Measurements from ENCODE around the gene HGFAC.

Gene HGFAC

DNA sequence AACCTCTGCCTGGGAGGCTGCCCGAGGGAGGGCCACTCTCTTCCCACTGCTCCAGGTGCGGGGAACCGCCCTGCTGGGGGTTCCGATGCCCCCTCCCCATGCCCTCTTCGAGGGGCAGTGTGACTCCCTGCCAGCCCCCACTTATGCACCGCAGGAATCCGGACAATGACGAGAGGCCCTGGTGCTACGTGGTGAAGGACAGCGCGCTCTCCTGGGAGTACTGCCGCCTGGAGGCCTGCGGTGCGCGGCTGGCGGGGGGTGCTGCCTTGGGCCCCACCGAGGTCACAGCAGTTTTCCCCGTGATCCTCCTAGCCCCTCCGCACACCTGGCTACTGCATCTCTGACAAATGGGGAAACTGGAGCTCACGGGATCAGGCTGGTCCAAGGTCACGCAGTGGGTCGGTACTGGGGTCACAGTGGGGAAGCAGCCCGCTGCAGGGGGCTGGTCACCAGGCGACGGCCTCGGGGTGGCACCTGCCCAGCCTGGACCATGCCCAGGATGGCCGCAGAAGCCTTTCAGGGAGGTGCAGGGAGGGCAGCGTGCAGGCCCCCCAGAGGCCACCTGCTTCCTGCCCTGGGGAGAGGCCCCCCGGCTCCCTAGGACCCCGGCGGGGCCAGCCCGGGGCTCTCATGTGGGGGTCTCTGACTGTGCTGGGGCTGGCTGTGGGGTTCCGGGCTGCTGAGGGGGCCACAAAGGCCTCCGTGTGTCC lies 3.5 kb downstream of the HGFAC start:
- no peak overlapping the region for H3K27ac ChIP-seq
- no peak for TF ChIP-seq CTCF (conservative IDR thresholded peaks at IDR 0.05)

DNA sequence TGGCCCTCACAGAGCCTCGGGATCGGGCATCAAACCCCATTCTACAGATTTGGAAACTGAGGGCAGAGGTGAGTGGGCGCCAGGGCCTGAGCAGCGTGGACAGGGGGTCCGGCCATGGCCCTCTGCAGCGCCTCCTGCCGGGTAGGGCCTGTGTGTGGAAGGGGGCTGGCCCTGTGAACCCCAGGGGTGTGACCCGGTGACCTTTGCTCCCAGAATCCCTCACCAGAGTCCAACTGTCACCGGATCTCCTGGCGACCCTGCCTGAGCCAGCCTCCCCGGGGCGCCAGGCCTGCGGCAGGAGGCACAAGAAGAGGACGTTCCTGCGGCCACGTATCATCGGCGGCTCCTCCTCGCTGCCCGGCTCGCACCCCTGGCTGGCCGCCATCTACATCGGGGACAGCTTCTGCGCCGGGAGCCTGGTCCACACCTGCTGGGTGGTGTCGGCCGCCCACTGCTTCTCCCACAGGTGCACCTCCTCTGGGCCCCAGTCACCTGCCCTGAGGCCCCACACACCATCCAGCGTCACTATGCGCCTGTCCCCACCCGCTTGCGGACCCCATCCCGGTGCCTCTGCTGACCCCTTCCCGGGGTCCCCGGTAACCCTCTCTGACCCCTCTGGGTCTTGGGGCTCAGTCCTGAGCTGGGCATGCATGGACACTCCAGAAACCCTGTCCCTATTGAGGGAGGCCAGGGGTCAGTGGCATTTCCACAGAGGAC lies 4.2 kb downstream of the HGFAC start:
- TF ChIP-seq CTCF (conservative IDR thresholded peaks at IDR 0.05): no peak
- no peak overlapping the region for H3K27ac ChIP-seq

DNA sequence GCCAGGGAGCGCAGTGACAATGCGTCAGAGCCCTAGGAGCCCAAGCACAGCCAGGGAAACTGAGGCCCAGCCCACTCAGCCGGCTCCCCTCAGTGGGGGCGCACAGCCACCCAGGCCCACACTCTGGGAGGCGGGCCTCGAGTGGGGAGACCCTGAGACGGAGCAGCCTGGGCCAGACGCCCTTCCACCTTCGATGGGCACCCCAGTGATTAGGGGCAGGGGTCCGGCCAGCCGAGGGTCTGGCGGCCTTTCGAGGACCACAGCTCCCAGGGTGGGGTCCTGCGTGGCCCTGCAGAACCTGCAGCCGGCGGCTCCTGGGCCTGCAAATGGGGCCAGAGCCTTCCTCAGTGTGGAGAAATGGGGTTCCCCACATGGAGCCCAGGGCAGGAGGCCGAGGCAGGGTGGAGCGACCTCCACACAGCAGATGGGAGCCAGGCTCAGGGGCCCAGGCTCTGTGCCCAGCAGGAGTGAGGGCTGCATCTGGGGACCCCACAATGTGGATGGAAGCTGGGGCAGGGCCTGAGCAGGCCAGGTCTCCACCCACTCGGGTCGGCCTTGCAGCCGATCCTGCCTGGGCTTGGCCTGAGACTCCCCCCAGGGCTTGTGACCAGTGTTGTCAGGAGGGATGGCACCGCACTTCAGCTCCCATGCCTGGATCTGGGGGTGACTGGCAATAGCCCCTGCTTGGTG lies 5.0 kb downstream of the HGFAC start:
- no peak overlapping the region for H3K27ac ChIP-seq
- no peak for TF ChIP-seq CTCF (conservative IDR thresholded peaks at IDR 0.05)

DNA sequence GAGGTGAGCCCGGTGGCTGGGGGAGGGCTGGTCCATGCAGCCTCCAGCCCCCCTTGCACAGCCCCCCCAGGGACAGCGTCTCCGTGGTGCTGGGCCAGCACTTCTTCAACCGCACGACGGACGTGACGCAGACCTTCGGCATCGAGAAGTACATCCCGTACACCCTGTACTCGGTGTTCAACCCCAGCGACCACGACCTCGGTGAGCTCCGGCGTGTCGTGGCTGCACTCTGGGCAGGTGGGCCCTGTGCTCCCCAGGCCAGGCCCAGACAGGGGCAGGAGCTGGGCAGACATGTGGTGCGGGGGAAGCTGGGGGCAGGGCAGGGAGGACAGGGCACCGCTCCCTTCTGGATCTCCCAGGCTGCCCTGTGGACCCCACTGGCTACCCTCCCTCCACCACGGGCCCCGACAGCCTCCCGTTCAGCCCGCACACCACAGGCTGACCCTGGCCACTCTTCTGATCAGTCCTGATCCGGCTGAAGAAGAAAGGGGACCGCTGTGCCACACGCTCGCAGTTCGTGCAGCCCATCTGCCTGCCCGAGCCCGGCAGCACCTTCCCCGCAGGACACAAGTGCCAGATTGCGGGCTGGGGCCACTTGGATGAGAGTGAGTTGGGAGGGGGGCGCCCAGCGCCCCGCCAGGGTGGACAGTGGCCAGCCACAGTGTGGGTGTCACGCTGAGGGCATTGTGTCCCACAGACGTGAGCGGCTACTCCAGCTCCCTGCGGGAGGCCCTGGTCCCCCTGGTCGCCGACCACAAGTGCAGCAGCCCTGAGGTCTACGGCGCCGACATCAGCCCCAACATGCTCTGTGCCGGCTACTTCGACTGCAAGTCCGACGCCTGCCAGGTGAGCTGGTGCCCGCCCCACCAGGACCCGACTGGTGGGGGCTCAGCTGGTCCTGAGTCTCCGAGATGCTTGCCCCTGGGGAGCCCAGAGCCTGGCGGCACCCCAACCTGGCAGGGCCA lies 5.9 kb downstream of the HGFAC start:
- no peak overlapping the region for H3K27ac ChIP-seq
- no peak for TF ChIP-seq CTCF (conservative IDR thresholded peaks at IDR 0.05)

DNA sequence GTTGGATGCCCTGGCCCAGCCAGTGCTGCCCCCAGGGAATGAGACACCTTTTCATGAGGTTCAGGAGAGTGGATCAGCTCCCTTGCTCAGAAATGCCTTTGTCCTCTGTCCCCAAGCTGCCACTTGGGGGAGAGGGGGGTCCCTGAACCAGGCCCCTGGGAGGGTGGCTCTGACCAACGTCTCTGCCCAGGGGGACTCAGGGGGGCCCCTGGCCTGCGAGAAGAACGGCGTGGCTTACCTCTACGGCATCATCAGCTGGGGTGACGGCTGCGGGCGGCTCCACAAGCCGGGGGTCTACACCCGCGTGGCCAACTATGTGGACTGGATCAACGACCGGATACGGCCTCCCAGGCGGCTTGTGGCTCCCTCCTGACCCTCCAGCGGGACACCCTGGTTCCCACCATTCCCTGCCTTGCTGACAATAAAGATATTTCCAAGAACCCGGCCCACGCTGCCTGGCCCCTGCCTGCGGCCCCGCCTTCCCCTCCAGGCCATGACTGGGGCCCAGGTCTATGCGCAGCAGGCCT lies 7.3 kb downstream of the HGFAC start:
- TF ChIP-seq CTCF (conservative IDR thresholded peaks at IDR 0.05): no peak
- no peak overlapping the region for H3K27ac ChIP-seq

- TF ChIP-seq CTCF (conservative IDR thresholded peaks at IDR 0.05): no peak
- H3K27ac ChIP-seq: no peak overlapping the region
Measured at GRCh38 chr4:3449574-3450534, 8.1 kb downstream of the HGFAC start.
